Fibroblast of skin of back (primary cell): ENCODE data around the gene STN1. TPM values are rescaled to one million over a fixed set of nuclear protein-coding genes. Genes with fewer than 3 reads are reported as not detected.

Source experiments
- DNase-seq: peaks from one replicate; pipeline ENCODE4 v3.0.0-alpha.2; 2013
- polyA plus RNA-seq, 2 experiments: library from polyadenylated mRNA; unstranded; fragments of 120-200 nt; gene quantifications; one replicate each; pipeline ENCODE4 v1.2.1, GENCODE V29; 2013; ENCODE audit not compliant: insufficient read length in 2 of 2

STN1 gene, protein sequence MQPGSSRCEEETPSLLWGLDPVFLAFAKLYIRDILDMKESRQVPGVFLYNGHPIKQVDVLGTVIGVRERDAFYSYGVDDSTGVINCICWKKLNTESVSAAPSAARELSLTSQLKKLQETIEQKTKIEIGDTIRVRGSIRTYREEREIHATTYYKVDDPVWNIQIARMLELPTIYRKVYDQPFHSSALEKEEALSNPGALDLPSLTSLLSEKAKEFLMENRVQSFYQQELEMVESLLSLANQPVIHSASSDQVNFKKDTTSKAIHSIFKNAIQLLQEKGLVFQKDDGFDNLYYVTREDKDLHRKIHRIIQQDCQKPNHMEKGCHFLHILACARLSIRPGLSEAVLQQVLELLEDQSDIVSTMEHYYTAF
- polyA plus RNA-seq (2013, experiment 1 of 2; ENCODE audit: insufficient read length): 12.3 TPM
- 17.4 TPM for polyA plus RNA-seq (2013, experiment 2 of 2; ENCODE audit: insufficient read length)

- DNase-seq: peak; percentile 95
Observed at GRCh38 chr10:103918053-103918846, at the start of gene STN1. STN1 (minus strand) TSS chr10:103918184; CDS start chr10:103917594, 590 bp downstream.

GRCh38 chr10:103967448-103968071, 49.6 kb upstream of the STN1 start:
- peak; percentile 30 for DNase-seq

GRCh38 chr10:103966671-103967447, 48.9 kb upstream of the STN1 start, which contains the start of gene SLK:
SLK (plus strand) TSS chr10:103967140; CDS start chr10:103967746, 606 bp downstream.
- peak; percentile 86 for DNase-seq

- DNase-seq: no peak
Observed at GRCh38 chr10:103960103-103960502, 42.1 kb upstream of the STN1 start.

- no peak for DNase-seq
Observed at GRCh38 chr10:103958996-103959395, 41.0 kb upstream of the STN1 start.

GRCh38 chr10:103954543-103954942, 36.6 kb upstream of the STN1 start:
- DNase-seq: no peak

DNA sequence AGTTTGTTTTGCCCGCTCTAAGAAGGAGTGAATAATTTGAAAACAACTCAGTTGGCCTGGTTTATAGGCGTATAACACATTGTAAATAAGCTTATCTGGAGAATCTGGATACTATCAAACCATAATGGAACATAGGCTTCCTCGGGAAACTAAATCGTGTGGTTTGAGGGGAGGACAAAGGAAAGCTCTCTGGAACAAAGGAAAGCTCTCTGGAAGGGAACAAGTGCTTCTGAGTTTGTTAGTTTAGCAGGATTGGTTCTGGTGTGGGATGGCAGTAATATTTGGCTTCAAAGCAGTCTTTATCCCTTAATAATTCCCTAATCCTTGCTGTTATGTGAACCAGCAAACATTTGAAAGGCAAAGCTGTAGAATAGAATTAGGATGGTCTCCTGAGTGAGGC, 34.0 kb upstream of the STN1 start:
- DNase-seq: no peak

DNA sequence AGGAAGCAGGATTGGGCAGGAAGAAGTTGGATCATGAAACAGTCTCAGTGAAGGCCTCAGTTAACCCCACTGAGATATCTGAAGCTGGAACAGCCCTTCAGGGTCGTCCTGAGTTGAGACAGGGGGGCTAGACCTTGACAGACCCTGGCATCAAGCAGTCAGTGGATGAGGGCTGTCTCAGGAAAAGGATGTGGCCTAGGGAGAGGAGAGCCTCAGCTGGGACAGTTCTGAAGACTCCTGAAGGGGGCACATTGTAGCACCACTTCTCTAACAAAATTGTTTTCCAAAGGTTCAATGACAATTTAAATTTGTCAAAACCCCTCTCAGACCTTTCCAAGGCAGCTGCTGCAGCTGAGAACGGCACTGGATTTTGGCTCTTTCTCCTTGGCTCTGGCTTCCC, 33.2 kb upstream of the STN1 start:
- no peak for DNase-seq

DNA sequence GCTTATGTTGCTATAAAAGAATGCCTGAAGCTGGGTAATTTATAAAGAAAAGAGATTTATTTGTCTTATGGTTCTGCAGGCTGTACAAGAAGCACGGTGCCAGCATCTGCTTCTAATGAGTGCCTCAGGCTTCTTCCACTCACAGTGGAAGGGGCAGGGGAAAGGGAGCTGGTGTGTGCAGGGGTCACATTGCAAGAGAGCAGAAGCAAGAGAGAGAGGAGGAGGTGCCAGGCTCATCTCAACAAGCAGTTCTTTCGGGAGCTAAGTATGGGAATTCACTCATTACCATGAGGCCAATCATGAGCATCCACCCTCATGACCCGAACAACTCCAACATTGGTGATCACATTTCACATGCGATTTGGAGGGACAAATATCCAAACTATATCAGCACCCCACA, 31.7 kb upstream of the STN1 start:
- DNase-seq: no peak

DNA sequence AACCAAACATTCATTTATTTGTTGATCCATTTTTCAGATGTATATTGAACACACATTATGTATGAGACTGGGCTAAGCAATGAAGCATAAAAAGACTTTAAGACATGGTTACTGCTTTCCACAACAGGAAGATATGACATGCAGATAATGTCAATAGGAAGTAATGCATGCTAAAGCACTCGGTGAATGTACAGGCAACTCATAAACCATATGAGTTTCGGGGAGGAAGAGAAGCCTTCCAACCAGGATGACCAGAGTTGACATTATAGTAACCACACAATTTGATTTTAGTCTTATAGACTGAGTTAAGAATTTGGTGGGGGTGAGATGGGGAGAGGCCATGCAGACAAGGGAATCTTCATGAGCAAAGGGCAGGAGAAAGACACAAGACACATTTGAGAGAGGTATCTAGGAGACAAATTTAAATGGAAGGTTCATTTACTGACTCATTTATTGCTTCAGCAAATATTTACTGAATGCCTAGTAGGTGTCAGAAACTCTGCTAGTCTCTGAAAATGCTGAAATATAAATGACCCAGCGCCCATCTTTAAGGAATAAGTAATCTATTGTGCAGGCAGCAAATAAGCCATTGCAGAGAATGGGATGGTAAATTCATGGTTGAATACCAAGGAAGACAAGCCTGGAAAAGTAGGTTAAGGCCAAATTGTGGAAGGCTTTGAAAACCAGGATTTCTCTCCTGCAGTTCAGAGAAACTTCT, 30.0 kb upstream of the STN1 start:
- DNase-seq: no peak

DNA sequence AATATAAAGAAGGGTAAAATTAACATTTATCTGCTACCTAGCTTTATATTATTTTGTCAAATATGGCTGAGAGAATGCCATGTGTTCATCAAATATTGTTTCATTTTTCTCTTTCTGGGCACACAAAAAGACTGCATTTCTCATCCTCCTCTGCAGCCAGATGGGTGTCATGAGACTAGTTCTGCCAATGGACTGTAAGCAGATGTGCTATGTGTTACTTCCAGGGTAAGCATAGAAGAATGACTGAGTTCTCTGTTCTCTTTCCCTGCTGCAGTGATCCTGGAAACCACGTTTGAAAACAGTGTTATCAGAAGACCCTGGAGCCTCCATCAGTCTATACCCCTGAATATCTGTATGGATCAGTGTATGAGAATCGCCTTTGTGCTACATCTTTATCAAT, 24.9 kb upstream of the STN1 start:
- DNase-seq: no peak

- DNase-seq: no peak
Observed at GRCh38 chr10:103941801-103942200, 23.8 kb upstream of the STN1 start.

DNA sequence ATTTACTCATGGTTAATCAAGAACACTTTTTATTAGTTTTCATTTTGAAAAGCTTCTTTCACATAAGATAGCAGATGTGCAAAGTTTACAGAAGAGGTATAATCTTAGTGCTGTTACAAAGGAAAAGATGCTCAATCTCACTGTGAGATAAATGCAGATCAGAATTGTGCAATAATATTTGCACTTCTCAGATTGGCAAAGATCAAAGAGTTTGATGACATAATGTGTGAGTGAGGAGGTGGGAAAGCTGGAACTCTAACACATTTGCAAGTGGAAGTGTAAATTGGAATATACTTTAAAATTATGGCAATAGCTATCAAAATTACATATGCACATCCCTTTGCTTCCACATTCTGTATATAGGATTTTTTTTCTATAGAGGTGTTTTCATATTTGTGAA, 21.5 kb upstream of the STN1 start:
- no peak for DNase-seq

DNA sequence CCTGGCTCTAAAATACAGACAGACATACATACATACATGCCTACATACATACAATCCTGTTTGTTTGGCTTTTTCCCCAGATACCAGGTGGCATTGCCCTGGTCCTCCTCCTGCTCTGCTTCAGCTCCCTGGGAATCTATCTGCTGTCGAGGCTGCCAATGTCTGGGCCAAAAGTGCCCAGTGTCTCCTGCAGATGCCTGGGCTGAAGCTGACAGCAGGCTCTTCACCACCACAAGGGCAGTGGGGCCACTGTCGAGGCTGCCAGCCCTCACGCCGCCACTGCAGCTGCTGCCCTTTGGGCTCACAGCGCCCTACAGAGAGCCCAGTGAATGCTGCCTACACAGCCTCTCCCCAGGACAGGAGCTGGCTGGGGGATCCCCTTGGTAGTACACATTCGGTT, 18.0 kb upstream of the STN1 start:
- DNase-seq: no peak

- no peak for DNase-seq
Observed at GRCh38 chr10:103934308-103934707, 16.3 kb upstream of the STN1 start.

GRCh38 chr10:103933557-103934121, 15.7 kb upstream of the STN1 start:
- no peak for DNase-seq

- no peak for DNase-seq
Observed at GRCh38 chr10:103932971-103933370, 15.0 kb upstream of the STN1 start.

- DNase-seq: no peak
Observed at GRCh38 chr10:103932271-103932670, 14.3 kb upstream of the STN1 start.

GRCh38 chr10:103931603-103932002, 13.6 kb upstream of the STN1 start:
- no peak for DNase-seq

DNA sequence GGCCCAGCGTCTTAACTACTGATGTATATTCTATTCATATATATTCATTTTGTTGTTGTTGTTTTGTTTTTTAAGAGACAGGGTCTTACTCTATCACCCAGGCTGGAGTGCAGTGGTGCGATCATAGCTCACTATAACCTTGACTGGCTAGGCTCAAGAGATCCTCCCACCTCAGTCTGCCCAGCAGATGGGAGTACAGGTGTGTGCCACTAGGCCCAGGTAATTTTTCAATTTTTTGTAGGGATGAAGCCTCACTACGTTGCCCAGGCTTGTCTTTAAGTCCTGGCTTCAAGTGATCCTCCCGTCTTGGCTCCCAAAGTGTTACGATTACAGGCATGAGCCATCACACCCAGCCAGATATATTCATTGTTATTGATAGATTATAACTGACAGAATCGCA, 12.9 kb upstream of the STN1 start:
- DNase-seq: no peak

- no peak for DNase-seq
Observed at GRCh38 chr10:103930449-103930848, 12.5 kb upstream of the STN1 start.
